GM12878 (cell line): ENCODE measurements around the gene IL17A. TPM values are rescaled to one million over a fixed set of nuclear protein-coding genes. Genes with fewer than 3 reads are reported as not detected.

Experiments
- BMI1 ChIP-seq: fragments of 450-650 bp; IDR thresholded peaks from 2 replicates; pipeline ENCODE4 v1.6.1; 2016; ENCODE audit warnings: mild to moderate bottlenecking, moderate library complexity, borderline replicate concordance
- CBX3 ChIP-seq: fragments of 200-600 bp; sonication (generic); IDR thresholded peaks from 2 replicates; pipeline ENCODE4 v1.6.1; 2016; ENCODE audit warnings: low read depth, borderline replicate concordance
- ELK1 ChIP-seq: IDR thresholded peaks from 2 replicates; pipeline ENCODE4 v1.6.1; 2012; ENCODE audit warnings: low read depth, low read length, improper control_type of control experiment
- FOXK2 ChIP-seq: fragments of 450-650 bp; IDR thresholded peaks from 2 replicates; pipeline ENCODE4 v1.6.1; 2017; ENCODE audit warnings: mild to moderate bottlenecking, moderate library complexity
- HDAC6 ChIP-seq: fragments of 200-600 bp; sonication (generic); IDR thresholded peaks from one replicate; pipeline ENCODE4 v1.8.0; 2017; ENCODE audit warnings: antibody characterized with exemption; ENCODE audit not compliant: unreplicated experiment
- IRF3 ChIP-seq: fragments of 450-650 bp; IDR thresholded peaks from 2 replicates; pipeline ENCODE4 v1.6.1; 2014; ENCODE audit warnings: mild to moderate bottlenecking
- JUND ChIP-seq: IDR thresholded peaks from 2 replicates; pipeline ENCODE4 v1.6.1; 2012; ENCODE audit warnings: low read depth, mild to moderate bottlenecking, low read length, improper control_type of control experiment, moderate library complexity
- KAT2A ChIP-seq: conservative IDR thresholded peaks from 2 replicates; pipeline ENCODE4 v1.6.1; 2011; ENCODE audit warnings: low read depth, low read length; ENCODE audit not compliant: control insufficient read depth
- NFIC ChIP-seq: IDR thresholded peaks from 2 replicates; pipeline ENCODE4 v1.6.1; 2012; ENCODE audit warnings: low read depth, mild to moderate bottlenecking, inconsistent platforms, low read length, moderate library complexity
- PKNOX1 ChIP-seq: fragments of 450-650 bp; IDR thresholded peaks from 2 replicates; pipeline ENCODE4 v1.6.1; 2016; ENCODE audit warnings: mild to moderate bottlenecking
- SMAD5 ChIP-seq: IDR thresholded peaks from 2 replicates; pipeline ENCODE4 v1.6.1; 2016; ENCODE audit warnings: antibody characterized with exemption, low read depth
- SREBF1 ChIP-seq: IDR thresholded peaks from 2 replicates; pipeline ENCODE4 v1.6.1; 2012; ENCODE audit warnings: mild to moderate bottlenecking, low read length
- STAT3 ChIP-seq: IDR thresholded peaks from 2 replicates; pipeline ENCODE4 v1.6.1; 2011; ENCODE audit warnings: low read depth, low read length, improper control_type of control experiment
- TBL1XR1 ChIP-seq: IDR thresholded peaks from 2 replicates; pipeline ENCODE4 v1.6.1; 2012; ENCODE audit warnings: low read depth, low read length, improper control_type of control experiment
- TCF12 ChIP-seq: IDR thresholded peaks from 2 replicates; pipeline ENCODE4 v1.6.1; 2011; ENCODE audit warnings: low read depth, mild to moderate bottlenecking, low read length
- USF2 ChIP-seq: IDR thresholded peaks from 2 replicates; pipeline ENCODE4 v1.6.1; 2011; ENCODE audit warnings: low read depth, low read length, improper control_type of control experiment, borderline replicate concordance
- YBX1 ChIP-seq: fragments of 450-650 bp; IDR thresholded peaks from 2 replicates; pipeline ENCODE4 v1.6.1; 2016; ENCODE audit warnings: antibody characterized with exemption
- ZBTB4 ChIP-seq: fragments of 450-650 bp; formaldehyde crosslinking; IDR thresholded peaks from 2 replicates; pipeline ENCODE4 v1.4.0; 2022; ENCODE audit warnings: mild to moderate bottlenecking, moderate library complexity
- ZNF207 ChIP-seq: fragments of 450-650 bp; IDR thresholded peaks from 2 replicates; pipeline ENCODE4 v1.6.1; 2014; ENCODE audit warnings: antibody characterized with exemption, mild to moderate bottlenecking, borderline replicate concordance
- ZNF592 ChIP-seq: fragments of 450-650 bp; IDR thresholded peaks from 2 replicates; pipeline ENCODE4 v1.6.1; 2017; ENCODE audit warnings: mild to moderate bottlenecking, moderate library complexity
- polyA plus RNA-seq, 11 experiments: library from polyadenylated mRNA; depleted of rRNA in 4 of 11; unstranded in 6 of 11; stranded (reverse) in 5 of 11; fragments of >200 nt; fragmentation: Nextera tagmentation in 4 of 11; fragmentation: Illumina TruSeq in 1 of 11; extraction: Ambion mirVana in 4 of 11; extraction: Trizol in 1 of 11; gene quantifications; 1 replicate in 1 of 11; 2 replicates in 10 of 11; pipeline versions ENCODE4 v1.2.1 to v1.2.3, GENCODE V29; 2011 to 2016; ENCODE audit warnings: inconsistent platforms in 2 of 11, missing spikeins in 2 of 11, low read depth in 1 of 11
- total RNA-seq, 4 experiments: library from RNA; depleted of rRNA in 3 of 4; stranded (reverse); fragments of >200 nt in 3 of 4; fragmentation: Illumina TruSeq in 1 of 4; extraction: Trizol in 1 of 4; gene quantifications; 2 replicates each; pipeline versions ENCODE4 v1.2.1 to v1.2.3, GENCODE V29; 2013 to 2021

Gene IL17A
- total and polyA plus RNA-seq, 10 of the 15 experiments (the other 5 are each of a cell fraction or from before 2014, with no cell fraction given): not detected

- TF ChIP-seq STAT3 (no peak), HDAC6 (no peak), NFIC (peak; percentile 70), SREBF1 (no peak), PKNOX1 (peak; percentile 37; the same call in 1 of the 2 replicates), CBX3 (no peak), ZNF592 (no peak), ZNF207 (no peak), ELK1 (no peak), USF2 (no peak), TCF12 (peak; percentile 69; the same call in 1 of the 2 replicates), IRF3 (no peak), TBL1XR1 (no peak), FOXK2 (no peak), BMI1 (no peak), ZBTB4 (CRISPR knock-in tag) (no peak), JUND (no peak), YBX1 (no peak), KAT2A (no peak), SMAD5 (no peak)
Observed at GRCh38 chr6:52176550-52176949, 9.6 kb upstream of the IL17A start (continued).
